Esophagus squamous epithelium (tissue), 4 donors: ENCODE results near the gene KIR3DL1.
"Not testable (repeated sequence)": the region's sequence is repeated elsewhere in the genome, so short reads cannot be mapped to it uniquely, and the experiment has no call there.

ENCODE experiments used
- POLR2A ChIP-seq, 4 donors: fragments of 450-650 bp; IDR thresholded peaks; one replicate each; pipeline ENCODE4 v1.6.1; 2017; ENCODE audit warnings: antibody characterized with exemption in 4 of 4, mild to moderate bottlenecking in 4 of 4, moderate library complexity in 3 of 4
- TF ChIP-seq, protein P1 (sequence below), 6 experiments: fragments of 450-650 bp in 4 of 6; fragments of 200-600 bp in 2 of 6; sonication (generic) in 2 of 6; IDR thresholded peaks; one replicate each; pipeline ENCODE4 v1.5.1; 2016 to 2019; ENCODE audit warnings: antibody characterized with exemption in 6 of 6, mild to moderate bottlenecking in 4 of 6, moderate library complexity in 4 of 6

GRCh38 chr19:54850061-54850640 is 33.9 kb downstream of the KIR3DL1 start, which contains the start of gene KIR3DL2:
- TF ChIP-seq, protein P1, sequence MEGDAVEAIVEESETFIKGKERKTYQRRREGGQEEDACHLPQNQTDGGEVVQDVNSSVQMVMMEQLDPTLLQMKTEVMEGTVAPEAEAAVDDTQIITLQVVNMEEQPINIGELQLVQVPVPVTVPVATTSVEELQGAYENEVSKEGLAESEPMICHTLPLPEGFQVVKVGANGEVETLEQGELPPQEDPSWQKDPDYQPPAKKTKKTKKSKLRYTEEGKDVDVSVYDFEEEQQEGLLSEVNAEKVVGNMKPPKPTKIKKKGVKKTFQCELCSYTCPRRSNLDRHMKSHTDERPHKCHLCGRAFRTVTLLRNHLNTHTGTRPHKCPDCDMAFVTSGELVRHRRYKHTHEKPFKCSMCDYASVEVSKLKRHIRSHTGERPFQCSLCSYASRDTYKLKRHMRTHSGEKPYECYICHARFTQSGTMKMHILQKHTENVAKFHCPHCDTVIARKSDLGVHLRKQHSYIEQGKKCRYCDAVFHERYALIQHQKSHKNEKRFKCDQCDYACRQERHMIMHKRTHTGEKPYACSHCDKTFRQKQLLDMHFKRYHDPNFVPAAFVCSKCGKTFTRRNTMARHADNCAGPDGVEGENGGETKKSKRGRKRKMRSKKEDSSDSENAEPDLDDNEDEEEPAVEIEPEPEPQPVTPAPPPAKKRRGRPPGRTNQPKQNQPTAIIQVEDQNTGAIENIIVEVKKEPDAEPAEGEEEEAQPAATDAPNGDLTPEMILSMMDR (IDR thresholded peaks at IDR 0.05), result not testable (repeated sequence)
- TF ChIP-seq POLR2A (IDR thresholded peaks at IDR 0.05), result not testable (repeated sequence)
